Measurements from ENCODE around the gene TAS2R30. TPM values are rescaled to one million over a fixed set of nuclear protein-coding genes. Genes with fewer than 3 reads are reported as not detected.
"Not testable (repeated sequence)": the region's sequence is repeated elsewhere in the genome, so short reads cannot be mapped to it uniquely, and the experiment has no call there.

The TAS2R30 gene
- total RNA-seq, 6 experiments from 2014 or later, result 1.2 to 5.1 (median 2.0) TPM

GRCh38 chr12:11108862-11109261 is 25.6 kb downstream of the TAS2R30 start:
- Histone ChIP-seq H3K9me3 (no peaks in the 10 kb centered on the region), H3K36me3 (no peaks in the 10 kb centered on the region), H3K27me3 (no peaks in the 10 kb centered on the region), H3K4me1 (peaks cover 0 to 12% (median 0%) of the 10 kb centered on the region in 4 donors), H3K4me3 (no peak overlapping the region), H3K27ac (no peak overlapping the region)
- intact Hi-C loops (cut with DNase I), result no loop called here
- DNase-seq (no peak), ATAC-seq (no peak)
- TF ChIP-seq CTCF (IDR thresholded peaks at IDR 0.05) (no peak), POLR2A (IDR thresholded peaks at IDR 0.05) (no peak)
- WGBS (ENCODE audit: insufficient coverage, low coverage, low lambda C conversion rate, missing lambda C conversion rate), result no CpG with 5 or more reads among the region's 2 CpGs

GRCh38 chr12:11107719-11108118 is 26.7 kb downstream of the TAS2R30 start:
- peaks cover 0 to 12% (median 0%) of the 10 kb centered on the region in 4 donors for H3K4me1 ChIP-seq
- H3K9me3 ChIP-seq, result no peaks in the 10 kb centered on the region
- intact Hi-C loops (cut with DNase I), result no loop called here
- ATAC-seq, result no peak
- H3K36me3 ChIP-seq, result no peaks in the 10 kb centered on the region
- H3K27ac ChIP-seq, result no peak overlapping the region
- TF ChIP-seq POLR2A (IDR thresholded peaks at IDR 0.05), result no peak
- TF ChIP-seq CTCF (IDR thresholded peaks at IDR 0.05), result no peak
- WGBS (ENCODE audit: insufficient coverage, low coverage, low lambda C conversion rate, missing lambda C conversion rate), result 89% methylated on average over 1 of the region's 1 CpG
- no peaks in the 10 kb centered on the region for H3K27me3 ChIP-seq
- DNase-seq, result no peak
- H3K4me3 ChIP-seq, result no peak overlapping the region

GRCh38 chr12:11106288-11106687 is 28.2 kb downstream of the TAS2R30 start:
- no peak for DNase-seq
- peak; percentile 41 to 69 (median 62) for ATAC-seq
- peaks cover 0 to 12% (median 0%) of the 10 kb centered on the region in 4 donors for H3K4me1 ChIP-seq
- peak overlapping the region in 1 of 3 donors; percentile 24 for H3K27ac ChIP-seq
- H3K36me3 ChIP-seq, result no peaks in the 10 kb centered on the region
- no peak overlapping the region for H3K4me3 ChIP-seq
- no peaks in the 10 kb centered on the region for H3K9me3 ChIP-seq
- intact Hi-C loops (cut with DNase I), result no loop called here
- TF ChIP-seq POLR2A (IDR thresholded peaks at IDR 0.05) (no peak), CTCF (IDR thresholded peaks at IDR 0.05) (no peak)
- H3K27me3 ChIP-seq, result no peaks in the 10 kb centered on the region
- WGBS (ENCODE audit: insufficient coverage, low coverage, low lambda C conversion rate, missing lambda C conversion rate), result 46% methylated on average over 2 of the region's 2 CpGs

GRCh38 chr12:11105546-11105945 is 28.9 kb downstream of the TAS2R30 start:
- intact Hi-C loops (cut with DNase I), result no loop called here
- TF ChIP-seq CTCF (IDR thresholded peaks at IDR 0.05), result no peak
- TF ChIP-seq POLR2A (IDR thresholded peaks at IDR 0.05), result no peak
- H3K4me1 ChIP-seq, result peaks cover 0 to 12% (median 0%) of the 10 kb centered on the region in 4 donors

GRCh38 chr12:11094910-11095309 is 39.5 kb downstream of the TAS2R30 start:
- H3K4me3 ChIP-seq; H3K27me3 ChIP-seq; ATAC-seq; intact Hi-C loops (cut with DNase I); H3K27ac ChIP-seq; H3K9me3 ChIP-seq; DNase-seq; H3K36me3 ChIP-seq; H3K4me1 ChIP-seq: not testable (repeated sequence)
- WGBS (ENCODE audit: insufficient coverage, low coverage, low lambda C conversion rate, missing lambda C conversion rate), result no CpG with 5 or more reads among the region's 2 CpGs

More at GRCh38 chr12:11105546-11105945, 28.9 kb downstream of the TAS2R30 start:
- H3K9me3 ChIP-seq, result no peaks in the 10 kb centered on the region
- H3K36me3 ChIP-seq, result no peaks in the 10 kb centered on the region
- no peak for DNase-seq
- no peaks in the 10 kb centered on the region for H3K27me3 ChIP-seq
- peak in 3 of 4 donors; percentile 36 to 54 (median 45) for ATAC-seq
- peak overlapping the region in 1 of 3 donors; percentile 4 for H3K27ac ChIP-seq
- 38% methylated on average over 2 of the region's 2 CpGs for WGBS (ENCODE audit: insufficient coverage, low coverage, low lambda C conversion rate, missing lambda C conversion rate)
- no peak overlapping the region for H3K4me3 ChIP-seq
